HepG2 (cell line): ENCODE measurements around the gene SRRT. TPM values are rescaled to one million over a fixed set of nuclear protein-coding genes. Genes with fewer than 3 reads are reported as not detected.
A peak's percentile ranks its signal among the peaks of the same experiment; 100 is the strongest.

Experiments used
- ATM ChIP-seq: fragments of 450-650 bp; IDR thresholded peaks from 2 replicates; pipeline ENCODE4 v1.7.1; 2017; ENCODE audit warnings: mild to moderate bottlenecking, borderline replicate concordance
- HDAC1 ChIP-seq: sonication (generic); formaldehyde crosslinking; IDR thresholded peaks from 2 replicates; pipeline ENCODE4 v1.5.1; 2020; ENCODE audit warnings: mild to moderate bottlenecking, missing genetic modification reagents
- HNRNPL ChIP-seq: fragments of 200-400 bp; formaldehyde crosslinking; IDR thresholded peaks from 2 replicates; pipeline ENCODE4 v1.6.1; 2017; ENCODE audit warnings: mild to moderate bottlenecking, low read depth, low read length
- HOXA9 ChIP-seq: sonication (generic); formaldehyde crosslinking; IDR thresholded peaks from 2 replicates; pipeline ENCODE4 v1.8.1; 2022; ENCODE audit warnings: missing genetic modification reagents, mild to moderate bottlenecking, moderate library complexity, borderline replicate concordance
- MED13 ChIP-seq: sonication (generic); formaldehyde crosslinking; IDR thresholded peaks from 2 replicates; pipeline ENCODE4 v1.5.0; 2020; ENCODE audit warnings: missing genetic modification reagents
- POGZ ChIP-seq: sonication (generic); formaldehyde crosslinking; IDR thresholded peaks from 2 replicates; pipeline ENCODE4 v1.4.0; 2020; ENCODE audit warnings: mild to moderate bottlenecking, missing genetic modification reagents
- RXRA ChIP-seq: sonication (generic); formaldehyde crosslinking; IDR thresholded peaks from 2 replicates; pipeline ENCODE4 v1.5.1; 2020; ENCODE audit warnings: missing genetic modification reagents
- SAFB2 ChIP-seq: sonication (generic); formaldehyde crosslinking; IDR thresholded peaks from 2 replicates; pipeline ENCODE4 v1.5.1; 2020; ENCODE audit warnings: missing genetic modification reagents, low read depth, mild to moderate bottlenecking, borderline replicate concordance
- SOX13 ChIP-seq, 3 experiments: fragments of 450-650 bp in 1 of 3; sonication (generic) in 1 of 3; formaldehyde crosslinking in 1 of 3; IDR thresholded peaks in 2 of 3; conservative IDR thresholded peaks in 1 of 3; 2 replicates each; pipeline versions ENCODE4 v1.5.0 to v1.6.1; 2016 to 2020; ENCODE audit warnings: antibody characterized with exemption in 1 of 3, mild to moderate bottlenecking in 1 of 3, missing compliant biosample characterization in 1 of 3, missing genetic modification reagents in 1 of 3, moderate library complexity in 1 of 3
- TP53 ChIP-seq: sonication (generic); formaldehyde crosslinking; conservative IDR thresholded peaks from 2 replicates; pipeline ENCODE4 v1.4.0; 2020; ENCODE audit warnings: missing genetic modification reagents
- TSC22D2 ChIP-seq: sonication (generic); formaldehyde crosslinking; IDR thresholded peaks from 2 replicates; pipeline ENCODE4 v1.5.1; 2020; ENCODE audit warnings: missing genetic modification reagents, mild to moderate bottlenecking, borderline replicate concordance
- XBP1 ChIP-seq: sonication (generic); formaldehyde crosslinking; IDR thresholded peaks from 2 replicates; pipeline ENCODE4 v1.5.0; 2020; ENCODE audit warnings: missing genetic modification reagents
- ZNF567 ChIP-seq: sonication (generic); formaldehyde crosslinking; IDR thresholded peaks from 2 replicates; pipeline ENCODE4 v1.8.1; 2023; ENCODE audit warnings: mild to moderate bottlenecking, missing genetic modification reagents, borderline replicate concordance
- ZNF709 ChIP-seq: sonication (generic); formaldehyde crosslinking; IDR thresholded peaks from 2 replicates; pipeline ENCODE4 v1.5.0; 2020; ENCODE audit warnings: mild to moderate bottlenecking, missing genetic modification reagents
- ZNF775 ChIP-seq: sonication (generic); formaldehyde crosslinking; IDR thresholded peaks from 2 replicates; pipeline ENCODE4 v1.4.0; 2020; ENCODE audit warnings: missing genetic modification reagents, mild to moderate bottlenecking, moderate library complexity, borderline replicate concordance
- polyA plus RNA-seq, 8 experiments: library from polyadenylated mRNA; depleted of rRNA in 3 of 8; stranded (reverse) in 7 of 8; unstranded in 1 of 8; fragments of >200 nt; fragmentation: Illumina TruSeq in 4 of 8; extraction: Trizol in 4 of 8; gene quantifications; 2 replicates each; pipeline versions ENCODE4 v1.2.1 to v1.2.3, GENCODE V29; 2011 to 2016; ENCODE audit warnings: low read depth in 4 of 8, missing spikeins in 1 of 8, mixed read lengths in 1 of 8; ENCODE audit not compliant: insufficient read depth in 1 of 8
- total RNA-seq, 5 experiments: library from RNA; depleted of rRNA; stranded (reverse); fragments of >200 nt; fragmentation: Illumina TruSeq; extraction: Trizol; gene quantifications; 2 replicates each; pipeline ENCODE4 v1.2.3, GENCODE V29; 2016; ENCODE audit warnings: low read depth in 1 of 5
- TF ChIP-seq, protein P1 (sequence below): sonication (generic); formaldehyde crosslinking; IDR thresholded peaks from 2 replicates; pipeline ENCODE4 v1.4.0; 2020; ENCODE audit warnings: missing genetic modification reagents
- TF ChIP-seq, protein P2 (sequence below): sonication (generic); formaldehyde crosslinking; IDR thresholded peaks from 2 replicates; pipeline ENCODE4 v1.4.0; 2020; ENCODE audit warnings: mild to moderate bottlenecking, low read depth, missing genetic modification reagents
- TF ChIP-seq, protein P3 (sequence below): sonication (generic); formaldehyde crosslinking; IDR thresholded peaks from 2 replicates; pipeline ENCODE4 v1.5.1; 2020; ENCODE audit warnings: mild to moderate bottlenecking, missing genetic modification reagents, borderline replicate concordance

SRRT gene
- total and polyA plus RNA-seq, 2 of the 13 experiments (the other 11 are each of a cell fraction or from before 2014, with no cell fraction given): 26.2 to 106 TPM

DNA sequence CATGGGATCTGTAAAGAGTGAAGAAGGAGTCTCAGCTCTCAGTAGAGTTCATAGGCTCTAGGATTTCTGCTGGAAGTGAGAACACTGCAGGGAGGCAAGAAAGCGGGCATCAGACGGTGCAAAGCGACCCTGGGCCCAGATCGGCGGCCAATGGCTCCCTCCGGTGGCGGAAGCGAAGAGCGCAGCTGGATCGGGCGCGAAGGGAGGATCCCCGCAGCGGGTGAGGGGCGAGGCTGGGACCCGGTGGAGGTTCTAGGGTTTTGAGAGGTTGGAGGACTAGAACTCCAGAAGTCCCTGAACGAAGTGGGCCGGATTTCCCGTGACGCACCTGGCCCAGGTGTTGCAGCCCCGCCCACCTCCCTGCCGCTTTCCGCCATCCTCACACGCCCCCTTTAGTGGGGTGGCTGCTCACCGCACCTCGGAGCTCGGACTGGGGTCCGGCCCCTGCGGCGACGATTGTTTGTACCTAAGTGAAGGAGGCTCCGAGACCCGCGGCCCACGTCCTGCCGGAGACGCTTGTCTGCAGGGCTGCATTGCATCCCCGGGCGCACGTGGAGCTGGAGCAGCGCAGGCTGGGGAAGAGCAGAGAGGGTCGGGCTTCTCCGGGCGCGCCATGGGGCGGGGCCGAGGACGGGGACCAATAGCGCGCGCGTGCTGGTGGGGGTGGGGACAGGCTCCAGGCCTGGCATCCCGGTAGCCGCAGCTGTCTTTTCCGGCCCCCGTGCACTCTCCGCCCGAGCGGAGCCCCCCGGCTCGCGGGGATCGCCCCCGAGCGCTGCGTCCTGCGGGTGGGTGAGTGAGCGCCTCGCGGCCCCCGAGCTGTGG lies 22.6 kb upstream of the SRRT start, which contains the start of gene SLC12A9 (continued):
- no peak; the same call in none of the 2 replicates for TF ChIP-seq ZNF709 (CRISPR knock-in tag)
- TF ChIP-seq POGZ (CRISPR knock-in tag): no peak
- TF ChIP-seq, protein P1, sequence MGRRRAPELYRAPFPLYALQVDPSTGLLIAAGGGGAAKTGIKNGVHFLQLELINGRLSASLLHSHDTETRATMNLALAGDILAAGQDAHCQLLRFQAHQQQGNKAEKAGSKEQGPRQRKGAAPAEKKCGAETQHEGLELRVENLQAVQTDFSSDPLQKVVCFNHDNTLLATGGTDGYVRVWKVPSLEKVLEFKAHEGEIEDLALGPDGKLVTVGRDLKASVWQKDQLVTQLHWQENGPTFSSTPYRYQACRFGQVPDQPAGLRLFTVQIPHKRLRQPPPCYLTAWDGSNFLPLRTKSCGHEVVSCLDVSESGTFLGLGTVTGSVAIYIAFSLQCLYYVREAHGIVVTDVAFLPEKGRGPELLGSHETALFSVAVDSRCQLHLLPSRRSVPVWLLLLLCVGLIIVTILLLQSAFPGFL (CRISPR knock-in tag): no peak
- peak; percentile 77 for TF ChIP-seq ZNF567 (CRISPR knock-in tag)
- peak; percentile 58; the same call in 1 of the 2 replicates for TF ChIP-seq RXRA (CRISPR knock-in tag)
- TF ChIP-seq MED13 (CRISPR knock-in tag): no peak
- TF ChIP-seq ATM: no peak
- TF ChIP-seq HNRNPL: no peak
- TF ChIP-seq SAFB2: no peak; the same call in 1 of the 2 replicates
- no peak for TF ChIP-seq XBP1 (CRISPR knock-in tag)
- TF ChIP-seq TP53 (CRISPR knock-in tag): no peak; the same call in 1 of the 2 replicates
- no peak for TF ChIP-seq HOXA9
- TF ChIP-seq, protein P2, sequence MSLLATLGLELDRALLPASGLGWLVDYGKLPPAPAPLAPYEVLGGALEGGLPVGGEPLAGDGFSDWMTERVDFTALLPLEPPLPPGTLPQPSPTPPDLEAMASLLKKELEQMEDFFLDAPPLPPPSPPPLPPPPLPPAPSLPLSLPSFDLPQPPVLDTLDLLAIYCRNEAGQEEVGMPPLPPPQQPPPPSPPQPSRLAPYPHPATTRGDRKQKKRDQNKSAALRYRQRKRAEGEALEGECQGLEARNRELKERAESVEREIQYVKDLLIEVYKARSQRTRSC: no peak
- TF ChIP-seq ZNF775 (CRISPR knock-in tag): no peak
- peak; percentile 95 for TF ChIP-seq HDAC1 (CRISPR knock-in tag)
- no peak; the same call in 1 of the 2 replicates for TF ChIP-seq TSC22D2 (CRISPR knock-in tag)
- TF ChIP-seq SOX13 (IDR thresholded peaks at IDR 0.05): no peak
- TF ChIP-seq SOX13 (CRISPR knock-in tag; conservative IDR thresholded peaks at IDR 0.05 in 1 of 2, IDR thresholded peaks at IDR 0.05 in 1 of 2): no peak
- TF ChIP-seq, protein P3, sequence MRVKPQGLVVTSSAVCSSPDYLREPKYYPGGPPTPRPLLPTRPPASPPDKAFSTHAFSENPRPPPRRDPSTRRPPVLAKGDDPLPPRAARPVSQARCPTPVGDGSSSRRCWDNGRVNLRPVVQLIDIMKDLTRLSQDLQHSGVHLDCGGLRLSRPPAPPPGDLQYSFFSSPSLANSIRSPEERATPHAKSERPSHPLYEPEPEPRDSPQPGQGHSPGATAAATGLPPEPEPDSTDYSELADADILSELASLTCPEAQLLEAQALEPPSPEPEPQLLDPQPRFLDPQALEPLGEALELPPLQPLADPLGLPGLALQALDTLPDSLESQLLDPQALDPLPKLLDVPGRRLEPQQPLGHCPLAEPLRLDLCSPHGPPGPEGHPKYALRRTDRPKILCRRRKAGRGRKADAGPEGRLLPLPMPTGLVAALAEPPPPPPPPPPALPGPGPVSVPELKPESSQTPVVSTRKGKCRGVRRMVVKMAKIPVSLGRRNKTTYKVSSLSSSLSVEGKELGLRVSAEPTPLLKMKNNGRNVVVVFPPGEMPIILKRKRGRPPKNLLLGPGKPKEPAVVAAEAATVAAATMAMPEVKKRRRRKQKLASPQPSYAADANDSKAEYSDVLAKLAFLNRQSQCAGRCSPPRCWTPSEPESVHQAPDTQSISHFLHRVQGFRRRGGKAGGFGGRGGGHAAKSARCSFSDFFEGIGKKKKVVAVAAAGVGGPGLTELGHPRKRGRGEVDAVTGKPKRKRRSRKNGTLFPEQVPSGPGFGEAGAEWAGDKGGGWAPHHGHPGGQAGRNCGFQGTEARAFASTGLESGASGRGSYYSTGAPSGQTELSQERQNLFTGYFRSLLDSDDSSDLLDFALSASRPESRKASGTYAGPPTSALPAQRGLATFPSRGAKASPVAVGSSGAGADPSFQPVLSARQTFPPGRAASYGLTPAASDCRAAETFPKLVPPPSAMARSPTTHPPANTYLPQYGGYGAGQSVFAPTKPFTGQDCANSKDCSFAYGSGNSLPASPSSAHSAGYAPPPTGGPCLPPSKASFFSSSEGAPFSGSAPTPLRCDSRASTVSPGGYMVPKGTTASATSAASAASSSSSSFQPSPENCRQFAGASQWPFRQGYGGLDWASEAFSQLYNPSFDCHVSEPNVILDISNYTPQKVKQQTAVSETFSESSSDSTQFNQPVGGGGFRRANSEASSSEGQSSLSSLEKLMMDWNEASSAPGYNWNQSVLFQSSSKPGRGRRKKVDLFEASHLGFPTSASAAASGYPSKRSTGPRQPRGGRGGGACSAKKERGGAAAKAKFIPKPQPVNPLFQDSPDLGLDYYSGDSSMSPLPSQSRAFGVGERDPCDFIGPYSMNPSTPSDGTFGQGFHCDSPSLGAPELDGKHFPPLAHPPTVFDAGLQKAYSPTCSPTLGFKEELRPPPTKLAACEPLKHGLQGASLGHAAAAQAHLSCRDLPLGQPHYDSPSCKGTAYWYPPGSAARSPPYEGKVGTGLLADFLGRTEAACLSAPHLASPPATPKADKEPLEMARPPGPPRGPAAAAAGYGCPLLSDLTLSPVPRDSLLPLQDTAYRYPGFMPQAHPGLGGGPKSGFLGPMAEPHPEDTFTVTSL (CRISPR knock-in tag): 0 out of 2 replicates have a peak, but pooled peaks have one; percentile 5
